ENCODE measurements around the gene NUDT3.

The NUDT3 gene
- total RNA-seq = 41.0 to 79.1 (median 64.6) reads per million in 9 experiments

- Mint-ChIP-seq H3K9me3 (no peaks in the 10 kb centered on the region), H3K4me3 (no peak within 1 kb of the TSS), H3K4me1 (ENCODE audit: low read depth in 2 of 2) (peaks cover 13 to 17% of the 10 kb centered on the region in 2 donors), H3K27ac (peak within 1 kb of the TSS in 1 of 2 donors; percentile 82), H3K36me3 (ENCODE audit: insufficient read depth) (peaks cover 10% of the 10 kb centered on the region), H3K27me3 (no peaks in the 10 kb centered on the region)
- peak; percentile 91 to 96 (median 95) for DNase-seq
- ATAC-seq (replicated peaks) = peak; percentile 84
Measured at GRCh38 chr6:34392497-34393190, at the start of gene NUDT3. TSS of gene NUDT3 (minus strand) at chr6:34392669. CDS start at chr6:34392362, 307 bp downstream.

GRCh38 chr6:34441526-34441925 lies 49.1 kb upstream of the NUDT3 start:
- no peak overlapping the region for H3K4me3 Mint-ChIP-seq
- H3K9me3 Mint-ChIP-seq = no peaks in the 10 kb centered on the region
- no peaks in the 10 kb centered on the region for H3K36me3 Mint-ChIP-seq (ENCODE audit: insufficient read depth)
- H3K27me3 Mint-ChIP-seq = no peaks in the 10 kb centered on the region
- no peak overlapping the region for H3K27ac Mint-ChIP-seq
- H3K4me1 Mint-ChIP-seq (ENCODE audit: low read depth in 2 of 2) = peaks cover 0 to 1% of the 10 kb centered on the region in 2 donors
- DNase-seq (no peak), ATAC-seq (replicated peaks) (no peak)

GRCh38 chr6:34439442-34439841 lies 47.0 kb upstream of the NUDT3 start:
- H3K4me1 Mint-ChIP-seq (ENCODE audit: low read depth in 2 of 2) = peaks cover 0 to 1% of the 10 kb centered on the region in 2 donors
- no peaks in the 10 kb centered on the region for H3K27me3 Mint-ChIP-seq
- H3K36me3 Mint-ChIP-seq (ENCODE audit: insufficient read depth) = no peaks in the 10 kb centered on the region
- DNase-seq (no peak), ATAC-seq (replicated peaks) (no peak)
- no peaks in the 10 kb centered on the region for H3K9me3 Mint-ChIP-seq
- no peak overlapping the region for H3K4me3 Mint-ChIP-seq
- no peak overlapping the region for H3K27ac Mint-ChIP-seq

- no peaks in the 10 kb centered on the region for H3K36me3 Mint-ChIP-seq (ENCODE audit: insufficient read depth)
- peaks cover 0 to 1% of the 10 kb centered on the region in 2 donors for H3K4me1 Mint-ChIP-seq (ENCODE audit: low read depth in 2 of 2)
- H3K4me3 Mint-ChIP-seq = no peak overlapping the region
- H3K27ac Mint-ChIP-seq = no peak overlapping the region
- no peaks in the 10 kb centered on the region for H3K9me3 Mint-ChIP-seq
- no peaks in the 10 kb centered on the region for H3K27me3 Mint-ChIP-seq
- ATAC-seq (replicated peaks) (no peak), DNase-seq (no peak)
Measured at GRCh38 chr6:34438705-34439104, 46.2 kb upstream of the NUDT3 start.

GRCh38 chr6:34437644-34437970 lies 45.1 kb upstream of the NUDT3 start:
- no peak for DNase-seq
- H3K36me3 Mint-ChIP-seq (ENCODE audit: insufficient read depth) = no peaks in the 10 kb centered on the region
- ATAC-seq (replicated peaks) = no peak
- H3K27ac Mint-ChIP-seq = no peak overlapping the region
- H3K9me3 Mint-ChIP-seq = no peaks in the 10 kb centered on the region
- no peaks in the 10 kb centered on the region for H3K27me3 Mint-ChIP-seq
- peaks cover 0 to 1% of the 10 kb centered on the region in 2 donors for H3K4me1 Mint-ChIP-seq (ENCODE audit: low read depth in 2 of 2)
- no peak overlapping the region for H3K4me3 Mint-ChIP-seq

GRCh38 chr6:34436803-34437643 lies 44.6 kb upstream of the NUDT3 start:
- no peaks in the 10 kb centered on the region for H3K9me3 Mint-ChIP-seq

GRCh38 chr6:34435916-34436315 lies 43.4 kb upstream of the NUDT3 start:
- ATAC-seq (replicated peaks) (no peak), DNase-seq (no peak)
- Mint-ChIP-seq H3K36me3 (ENCODE audit: insufficient read depth) (no peaks in the 10 kb centered on the region), H3K27ac (no peak overlapping the region), H3K4me1 (ENCODE audit: low read depth in 2 of 2) (no peaks in the 10 kb centered on the region), H3K4me3 (no peak overlapping the region), H3K9me3 (no peaks in the 10 kb centered on the region), H3K27me3 (no peaks in the 10 kb centered on the region)

More at GRCh38 chr6:34436803-34437643, 44.6 kb upstream of the NUDT3 start:
- Mint-ChIP-seq H3K4me3 (no peak overlapping the region), H3K36me3 (ENCODE audit: insufficient read depth) (no peaks in the 10 kb centered on the region), H3K27me3 (no peaks in the 10 kb centered on the region), H3K4me1 (ENCODE audit: low read depth in 2 of 2) (peaks cover 0 to 1% of the 10 kb centered on the region in 2 donors), H3K27ac (no peak overlapping the region)
- DNase-seq = no peak
- ATAC-seq (replicated peaks) = no peak

GRCh38 chr6:34425498-34426410 lies 33.3 kb upstream of the NUDT3 start, which contains the start of gene RPS10:
TSS of gene RPS10 (minus strand) at chr6:34426069. CDS start at chr6:34425221, 848 bp downstream.
- H3K27me3 Mint-ChIP-seq = no peaks in the 10 kb centered on the region
- H3K27ac Mint-ChIP-seq = peak within 1 kb of the TSS; percentile 98 to 99
- no peaks in the 10 kb centered on the region for H3K9me3 Mint-ChIP-seq
- H3K4me1 Mint-ChIP-seq (ENCODE audit: low read depth in 2 of 2) = peaks cover 15 to 19% of the 10 kb centered on the region in 2 donors
- ATAC-seq (replicated peaks) = peak; percentile 97
- DNase-seq = peak; percentile 88 to 90 (median 89)
- H3K36me3 Mint-ChIP-seq (ENCODE audit: insufficient read depth) = peaks cover 57% of the 10 kb centered on the region
- peak within 1 kb of the TSS; percentile 98 to 100 for H3K4me3 Mint-ChIP-seq

- no peaks in the 10 kb centered on the region for H3K9me3 Mint-ChIP-seq
- peaks cover 63% of the 10 kb centered on the region for H3K36me3 Mint-ChIP-seq (ENCODE audit: insufficient read depth)
- peaks cover 15 to 19% of the 10 kb centered on the region in 2 donors for H3K4me1 Mint-ChIP-seq (ENCODE audit: low read depth in 2 of 2)
- ATAC-seq (replicated peaks) (no peak), DNase-seq (no peak)
- peak overlapping the region; percentile 98 to 100 for H3K4me3 Mint-ChIP-seq
- peak overlapping the region; percentile 98 to 99 for H3K27ac Mint-ChIP-seq
- H3K27me3 Mint-ChIP-seq = no peaks in the 10 kb centered on the region
Measured at GRCh38 chr6:34425132-34425497, 32.6 kb upstream of the NUDT3 start.

- no peaks in the 10 kb centered on the region for H3K27me3 Mint-ChIP-seq
- H3K27ac Mint-ChIP-seq = peak overlapping the region; percentile 98 to 99
- DNase-seq = no peak
- H3K4me1 Mint-ChIP-seq (ENCODE audit: low read depth in 2 of 2) = peaks cover 15 to 19% of the 10 kb centered on the region in 2 donors
- peak overlapping the region; percentile 98 to 100 for H3K4me3 Mint-ChIP-seq
- ATAC-seq (replicated peaks) = no peak
- H3K36me3 Mint-ChIP-seq (ENCODE audit: insufficient read depth) = peaks cover 69% of the 10 kb centered on the region
- H3K9me3 Mint-ChIP-seq = no peaks in the 10 kb centered on the region
Measured at GRCh38 chr6:34424200-34425131, 32.0 kb upstream of the NUDT3 start.

GRCh38 chr6:34423254-34423653 lies 30.8 kb upstream of the NUDT3 start:
- H3K9me3 Mint-ChIP-seq = no peaks in the 10 kb centered on the region
- no peak overlapping the region for H3K27ac Mint-ChIP-seq
- ATAC-seq (replicated peaks) = no peak
- H3K4me3 Mint-ChIP-seq = no peak overlapping the region
- peaks cover 15 to 19% of the 10 kb centered on the region in 2 donors for H3K4me1 Mint-ChIP-seq (ENCODE audit: low read depth in 2 of 2)
- no peak for DNase-seq
- peaks cover 78% of the 10 kb centered on the region for H3K36me3 Mint-ChIP-seq (ENCODE audit: insufficient read depth)
- H3K27me3 Mint-ChIP-seq = no peaks in the 10 kb centered on the region

GRCh38 chr6:34418367-34418766 lies 25.9 kb upstream of the NUDT3 start:
- H3K4me3 Mint-ChIP-seq = no peak overlapping the region
- no peaks in the 10 kb centered on the region for H3K9me3 Mint-ChIP-seq
- peak overlapping the region in 1 of 2 donors; percentile 9 for H3K27ac Mint-ChIP-seq
- H3K27me3 Mint-ChIP-seq = no peaks in the 10 kb centered on the region
- H3K36me3 Mint-ChIP-seq (ENCODE audit: insufficient read depth) = peaks cover 86% of the 10 kb centered on the region
- H3K4me1 Mint-ChIP-seq (ENCODE audit: low read depth in 2 of 2) = peaks cover 6 to 8% of the 10 kb centered on the region in 2 donors
- DNase-seq (no peak), ATAC-seq (replicated peaks) (no peak)

Data from effector memory CD8-positive, alpha-beta T cell (primary cell).